ENCODE measurements around the gene CFAP52. TPM values are rescaled to one million over a fixed set of nuclear protein-coding genes. Genes with fewer than 3 reads are reported as not detected.

The CFAP52 gene
- total and polyA plus RNA-seq, 2 of the 8 experiments (the other 6 are each of a cell fraction or from before 2014, with no cell fraction given), result 0.11 TPM; not detected in 1

- H3K9me3 ChIP-seq (ENCODE audit: insufficient read depth in 2 of 2, low read depth in 1 of 2, low read length in 1 of 2), result no peaks in the 10 kb centered on the region
- H3K56ac ChIP-seq (replicated peaks; ENCODE audit: insufficient read length, low read depth, low read length), result no peak overlapping the region
- POLR2A ChIA-PET (ENCODE audit: partially characterized antibody), result interaction anchor here (1.3 kb wide), 1 partner anchor 10 kb away, joined by 6 read pairs; the partner anchor contains the start of gene USP43
- CTCF ChIA-PET (ENCODE audit: partially characterized antibody), result interaction anchor here (0.6 to 1.5 kb wide), 2 partner anchors 10 to 39 kb away, joined by 3 to 5 read pairs; no protein-coding TSS in a partner anchor
- H3K4me1 ChIP-seq (replicated peaks in 1 of 4; ENCODE audit: control insufficient read depth in 3 of 4, insufficient read depth in 4 of 4, low read length in 3 of 4), result peaks cover 0 to 3% (median 1%) of the 10 kb centered on the region in 4 experiments; a peak in 2 of 7 replicates
- no peak overlapping the region for H2AK5ac ChIP-seq (ENCODE audit: low read depth, low read length)
- no peak overlapping the region for H3K14ac ChIP-seq (ENCODE audit: insufficient read length)
- H3K27ac ChIP-seq (ENCODE audit: low read depth, low read length), result no peak overlapping the region
- no peak overlapping the region for H2BK12ac ChIP-seq (ENCODE audit: low read depth, low read length)
- no peak overlapping the region for H4K91ac ChIP-seq (replicated peaks; ENCODE audit: insufficient read length, low read length)
- no peak overlapping the region for H4K5ac ChIP-seq (ENCODE audit: insufficient read length, low read depth, low read length)
- H3K9ac ChIP-seq (replicated peaks in 1 of 4; ENCODE audit: extremely low read depth in 1 of 4, low read depth in 3 of 4, low read length in 3 of 4), result no peak overlapping the region
- H3K18ac ChIP-seq (ENCODE audit: extremely low read depth, low read length), result no peak overlapping the region
- H3K27me3 ChIP-seq (replicated peaks in 1 of 4; ENCODE audit: control insufficient read depth in 3 of 4, extremely low read depth in 1 of 4, insufficient read depth in 3 of 4, low read length in 3 of 4), result no peaks in the 10 kb centered on the region
- H3K79me2 ChIP-seq (ENCODE audit: control insufficient read depth in 1 of 2, insufficient read depth in 2 of 2, low read length in 2 of 2), result no peaks in the 10 kb centered on the region
- WGBS, 2 experiments (ENCODE audit: extremely low coverage in 1 of 2, insufficient coverage in 1 of 2, insufficient read length in 1 of 2, insufficient replicate concordance in 2 of 2, low coverage in 1 of 2, low lambda C conversion rate in 2 of 2, missing lambda C conversion rate in 1 of 2), result 95% methylated on average over 12 of the region's 12 CpGs; no CpG with 5 or more reads in 1 of the 2 experiments
- H3K23me2 ChIP-seq (ENCODE audit: low read depth, low read length), result no peaks in the 10 kb centered on the region
- H3K79me1 ChIP-seq (ENCODE audit: low read depth, low read length), result no peaks in the 10 kb centered on the region
- H3K4me3 ChIP-seq (ENCODE audit: extremely low read depth in 1 of 4, insufficient read depth in 2 of 4, low read depth in 3 of 4, low read length in 4 of 4), result no peak overlapping the region
- H3K36me3 ChIP-seq (ENCODE audit: control insufficient read depth in 2 of 4, insufficient read depth in 4 of 4, low read length in 3 of 4), result no peaks in the 10 kb centered on the region
- no peaks in the 10 kb centered on the region for H4K20me1 ChIP-seq (replicated peaks in 1 of 2; ENCODE audit: control insufficient read depth in 1 of 2, insufficient read depth in 2 of 2, low read length in 2 of 2)
- H2BK120ac ChIP-seq (replicated peaks; ENCODE audit: low read depth, low read length), result no peak overlapping the region
- no peak overlapping the region for H2BK5ac ChIP-seq (ENCODE audit: low read depth, low read length)
- no peak overlapping the region for H2BK15ac ChIP-seq (ENCODE audit: low read length)
- H3K4me2 ChIP-seq (ENCODE audit: insufficient read depth in 1 of 2, low read depth in 2 of 2, low read length in 2 of 2), result no peak overlapping the region
- FAIRE-seq, result no peak
- H3K4ac ChIP-seq (replicated peaks; ENCODE audit: insufficient read length, low read depth, low read length), result no peak overlapping the region
- no peak overlapping the region for H2BK20ac ChIP-seq (ENCODE audit: low read length)
- DNase-seq (ENCODE audit: low read depth in 1 of 2, low spot score in 2 of 2), result no peak
- H2AFZ ChIP-seq (ENCODE audit: low read length), result no peak overlapping the region
- no peak overlapping the region for H4K8ac ChIP-seq (ENCODE audit: extremely low read depth, insufficient read depth, low read length)
- H3K23ac ChIP-seq (ENCODE audit: insufficient read length), result no peak overlapping the region
- TF ChIP-seq RBBP5 (IDR thresholded peaks at IDR 0.05; ENCODE audit: borderline replicate concordance, low read depth, low read length) (no peak), SIX5 (IDR thresholded peaks at IDR 0.05; ENCODE audit: low read depth, low read length) (no peak), POU5F1 (IDR thresholded peaks at IDR 0.05; ENCODE audit: low read depth, low read length) (no peak), GABPA (IDR thresholded peaks at IDR 0.05; ENCODE audit: borderline replicate concordance, insufficient read depth, low read length) (no peak), PHF8 (conservative IDR thresholded peaks at IDR 0.05; ENCODE audit: low read depth, low read length) (no peak), SP2 (IDR thresholded peaks at IDR 0.05; ENCODE audit: low read length) (no peak), ATF2 (IDR thresholded peaks at IDR 0.05; ENCODE audit: low read length) (no peak), KDM4A (IDR thresholded peaks at IDR 0.05; ENCODE audit: low read depth, low read length, severe bottlenecking) (no peak), RNF2 (IDR thresholded peaks at IDR 0.05; ENCODE audit: borderline replicate concordance, low read depth, low read length, missing control alignments, poor library complexity, severe bottlenecking) (no peak), JUN (IDR thresholded peaks at IDR 0.05; ENCODE audit: low read depth, low read length) (no peak), FOSL1 (IDR thresholded peaks at IDR 0.05; ENCODE audit: insufficient read depth, low read depth, low read length) (no peak), JUND (IDR thresholded peaks at IDR 0.05; ENCODE audit: low read length) (no peak)
Measured at GRCh38 chr17:9636501-9636900, 60.1 kb downstream of the CFAP52 start.

Data from H1 (cell line).